T-helper 1 cell treated with Interleukin-12 subunit alpha and Interleukin-12 subunit beta and Interleukin-4 antibody, amounts not matched to agents 30 μg/mL and 1 μg/mL, for 36 hours (primary cell): ENCODE results near the gene LGR4.
"Not testable (repeated sequence)": the region's sequence is repeated elsewhere in the genome, so short reads cannot be mapped to it uniquely, and the experiment has no call there.

Source experiments
- H3K27ac Mint-ChIP-seq: one replicate; pipeline ENCODE4 v1.8.0; 2021; ENCODE audit warnings: mild to moderate bottlenecking, mixed read lengths
- H3K27me3 Mint-ChIP-seq: one replicate; pipeline ENCODE4 v1.8.0; 2021; ENCODE audit warnings: low read depth, mixed read lengths
- H3K36me3 Mint-ChIP-seq: one replicate; pipeline ENCODE4 v1.8.0; 2021; ENCODE audit warnings: low read depth, mixed read lengths
- H3K4me1 Mint-ChIP-seq: one replicate; pipeline ENCODE4 v1.8.0; 2021; ENCODE audit warnings: low read depth, mixed read lengths
- H3K4me3 Mint-ChIP-seq: one replicate; pipeline ENCODE4 v1.8.0; 2021; ENCODE audit warnings: mild to moderate bottlenecking, moderate library complexity, mixed read lengths
- H3K9me3 Mint-ChIP-seq: one replicate; pipeline ENCODE4 v1.8.0; 2021; ENCODE audit warnings: mixed read lengths

The LGR4 gene

GRCh38 chr11:27472398-27473016, at the start of gene LGR4:
LGR4 (minus strand) TSS chr11:27472790; CDS start chr11:27472302, 488 bp downstream.
- H3K27me3 Mint-ChIP-seq: peaks cover 51% of the 10 kb centered on the region
- H3K27ac Mint-ChIP-seq: peak within 1 kb of the TSS; percentile 12
- peak within 1 kb of the TSS; percentile 82 for H3K4me3 Mint-ChIP-seq
- H3K9me3 Mint-ChIP-seq: no peaks in the 10 kb centered on the region
- H3K36me3 Mint-ChIP-seq: no peaks in the 10 kb centered on the region
- H3K4me1 Mint-ChIP-seq: peaks cover 2% of the 10 kb centered on the region

GRCh38 chr11:27520226-27520625, 47.6 kb upstream of the LGR4 start:
- H3K9me3 Mint-ChIP-seq: peaks cover 2% of the 10 kb centered on the region

GRCh38 chr11:27518518-27518917, 45.9 kb upstream of the LGR4 start:
- no peaks in the 10 kb centered on the region for H3K4me1 Mint-ChIP-seq
- H3K27ac Mint-ChIP-seq: no peak overlapping the region
- H3K9me3 Mint-ChIP-seq: peaks cover 5% of the 10 kb centered on the region
- no peaks in the 10 kb centered on the region for H3K36me3 Mint-ChIP-seq
- H3K27me3 Mint-ChIP-seq: no peaks in the 10 kb centered on the region
- no peak overlapping the region for H3K4me3 Mint-ChIP-seq

More at GRCh38 chr11:27520226-27520625, 47.6 kb upstream of the LGR4 start:
- Mint-ChIP-seq H3K4me1 (no peaks in the 10 kb centered on the region), H3K36me3 (no peaks in the 10 kb centered on the region), H3K27me3 (no peaks in the 10 kb centered on the region), H3K27ac (no peak overlapping the region), H3K4me3 (no peak overlapping the region)

GRCh38 chr11:27517490-27517889, 44.9 kb upstream of the LGR4 start:
- H3K27me3 Mint-ChIP-seq, H3K4me3 Mint-ChIP-seq, H3K4me1 Mint-ChIP-seq, H3K36me3 Mint-ChIP-seq, H3K9me3 Mint-ChIP-seq, H3K27ac Mint-ChIP-seq: not testable (repeated sequence)

- H3K27me3 Mint-ChIP-seq: no peaks in the 10 kb centered on the region
- H3K4me1 Mint-ChIP-seq: peaks cover 1% of the 10 kb centered on the region
- H3K36me3 Mint-ChIP-seq: no peaks in the 10 kb centered on the region
- H3K9me3 Mint-ChIP-seq: peaks cover 5% of the 10 kb centered on the region
- no peak overlapping the region for H3K27ac Mint-ChIP-seq
- no peak overlapping the region for H3K4me3 Mint-ChIP-seq
These were observed 42.0 kb upstream of the LGR4 start for GRCh38 chr11:27514558-27514957.

- Mint-ChIP-seq H3K4me3 (no peak overlapping the region), H3K27ac (no peak overlapping the region), H3K4me1 (peaks cover 1% of the 10 kb centered on the region), H3K27me3 (no peaks in the 10 kb centered on the region), H3K36me3 (no peaks in the 10 kb centered on the region), H3K9me3 (peaks cover 5% of the 10 kb centered on the region)
These were observed 41.5 kb upstream of the LGR4 start for GRCh38 chr11:27514076-27514475.

GRCh38 chr11:27513389-27513788, 40.8 kb upstream of the LGR4 start:
- Mint-ChIP-seq H3K9me3 (peaks cover 5% of the 10 kb centered on the region), H3K4me1 (peaks cover 1% of the 10 kb centered on the region), H3K36me3 (no peaks in the 10 kb centered on the region), H3K27me3 (no peaks in the 10 kb centered on the region), H3K27ac (no peak overlapping the region), H3K4me3 (no peak overlapping the region)

- H3K4me3 Mint-ChIP-seq: no peak overlapping the region
- no peaks in the 10 kb centered on the region for H3K27me3 Mint-ChIP-seq
- peaks cover 5% of the 10 kb centered on the region for H3K9me3 Mint-ChIP-seq
- no peaks in the 10 kb centered on the region for H3K36me3 Mint-ChIP-seq
- peaks cover 6% of the 10 kb centered on the region for H3K4me1 Mint-ChIP-seq
- no peak overlapping the region for H3K27ac Mint-ChIP-seq
These were observed 39.6 kb upstream of the LGR4 start for GRCh38 chr11:27512238-27512637.

GRCh38 chr11:27509908-27510307, 37.3 kb upstream of the LGR4 start:
- Mint-ChIP-seq H3K4me1 (peaks cover 14% of the 10 kb centered on the region), H3K9me3 (no peaks in the 10 kb centered on the region), H3K36me3 (peaks cover 1% of the 10 kb centered on the region), H3K4me3 (no peak overlapping the region), H3K27me3 (no peaks in the 10 kb centered on the region), H3K27ac (no peak overlapping the region)

GRCh38 chr11:27507557-27508322, 35.1 kb upstream of the LGR4 start:
- H3K36me3 Mint-ChIP-seq: peaks cover 4% of the 10 kb centered on the region
- peak overlapping the region; percentile 46 for H3K27ac Mint-ChIP-seq
- peak overlapping the region; percentile 100 for H3K4me3 Mint-ChIP-seq
- no peaks in the 10 kb centered on the region for H3K9me3 Mint-ChIP-seq
- H3K4me1 Mint-ChIP-seq: peaks cover 20% of the 10 kb centered on the region
- H3K27me3 Mint-ChIP-seq: no peaks in the 10 kb centered on the region

- Mint-ChIP-seq H3K36me3 (peaks cover 8% of the 10 kb centered on the region), H3K9me3 (no peaks in the 10 kb centered on the region), H3K27me3 (no peaks in the 10 kb centered on the region), H3K4me1 (peaks cover 26% of the 10 kb centered on the region), H3K4me3 (peak within 1 kb of the TSS; percentile 100), H3K27ac (peak within 1 kb of the TSS; percentile 100)
These were observed 33.9 kb upstream of the LGR4 start, which contains the start of gene LIN7C for GRCh38 chr11:27506200-27507182. LIN7C (minus strand) TSS chr11:27506769; CDS start chr11:27506752, 17 bp downstream.

GRCh38 chr11:27505781-27506180, 33.2 kb upstream of the LGR4 start:
- Mint-ChIP-seq H3K9me3 (no peaks in the 10 kb centered on the region), H3K36me3 (peaks cover 10% of the 10 kb centered on the region), H3K4me1 (peaks cover 26% of the 10 kb centered on the region), H3K4me3 (peak overlapping the region; percentile 100), H3K27ac (peak overlapping the region; percentile 100), H3K27me3 (no peaks in the 10 kb centered on the region)

- Mint-ChIP-seq H3K4me1 (peaks cover 25% of the 10 kb centered on the region), H3K27ac (no peak overlapping the region)
These were observed 31.6 kb upstream of the LGR4 start for GRCh38 chr11:27504205-27504604.

GRCh38 chr11:27501100-27501499, 28.5 kb upstream of the LGR4 start:
- Mint-ChIP-seq H3K36me3 (peaks cover 19% of the 10 kb centered on the region), H3K27me3 (no peaks in the 10 kb centered on the region), H3K9me3 (no peaks in the 10 kb centered on the region), H3K4me3 (no peak overlapping the region), H3K27ac (no peak overlapping the region), H3K4me1 (peaks cover 21% of the 10 kb centered on the region)

More at GRCh38 chr11:27504205-27504604, 31.6 kb upstream of the LGR4 start:
- H3K4me3 Mint-ChIP-seq: no peak overlapping the region
- H3K9me3 Mint-ChIP-seq: no peaks in the 10 kb centered on the region
- H3K36me3 Mint-ChIP-seq: peaks cover 16% of the 10 kb centered on the region
- H3K27me3 Mint-ChIP-seq: no peaks in the 10 kb centered on the region
